Measurements from ENCODE around the gene MED20. TPM values are rescaled to one million over a fixed set of nuclear protein-coding genes. Genes with fewer than 3 reads are reported as not detected.

MED20 gene
- total RNA-seq, 1 donor from 2014 or later, result 18.1 TPM

GRCh38 chr6:41958022-41958856 is 37.3 kb upstream of the MED20 start:
- Histone ChIP-seq H3K4me1 (no peaks in the 10 kb centered on the region), H3K36me3 (no peaks in the 10 kb centered on the region), H3K27ac (replicated peaks) (no peak overlapping the region), H3K4me3 (no peak overlapping the region), H3K27me3 (ENCODE audit: low read depth) (no peaks in the 10 kb centered on the region), H3K9me3 (replicated peaks) (no peaks in the 10 kb centered on the region)
- TF ChIP-seq CTCF (IDR thresholded peaks at IDR 0.05; ENCODE audit: borderline replicate concordance), result no peak
- DNase-seq, result no peak
- intact Hi-C loops (cut with micrococcal nuclease), result no loop called here

DNA sequence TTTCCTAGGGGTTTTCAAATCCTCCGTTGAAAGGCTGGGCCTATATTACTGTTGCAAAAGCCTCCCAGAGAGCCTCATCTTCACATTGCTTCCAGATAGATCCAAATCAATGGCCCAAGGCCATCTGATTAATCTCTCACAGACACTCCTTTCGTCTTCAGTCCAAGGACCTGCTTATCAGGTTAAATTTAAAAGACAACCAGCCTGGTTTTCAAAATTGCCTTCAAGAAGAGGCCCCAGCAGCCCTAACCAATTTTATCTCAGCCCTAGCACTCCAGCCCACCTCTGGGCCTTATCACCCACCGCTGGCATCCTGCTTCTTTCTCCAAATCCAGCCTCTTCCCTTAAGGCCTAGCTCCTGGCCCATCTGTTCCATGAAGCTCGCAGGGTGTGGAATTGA is 36.2 kb upstream of the MED20 start:
- TF ChIP-seq CTCF (IDR thresholded peaks at IDR 0.05; ENCODE audit: borderline replicate concordance), result no peak
- intact Hi-C loops (cut with micrococcal nuclease), result no loop called here

DNA sequence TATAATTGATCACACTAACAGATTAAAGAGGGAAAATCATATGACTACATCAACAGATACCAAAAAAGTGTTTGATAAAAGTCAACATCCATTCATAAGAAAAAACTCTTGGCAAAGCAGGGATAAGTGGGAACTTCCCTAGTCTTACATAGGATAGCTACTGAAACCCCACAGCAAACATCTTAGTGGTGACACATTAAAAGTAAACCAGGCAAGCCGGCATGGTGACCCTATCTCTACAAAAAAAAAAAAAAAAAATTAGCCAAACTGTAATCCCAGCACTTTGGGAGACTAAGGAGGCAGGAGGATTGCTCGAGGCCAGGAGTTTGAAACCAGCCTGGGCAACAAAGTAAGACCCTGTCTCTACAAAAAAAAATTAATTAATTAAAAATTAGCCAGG is 34.5 kb upstream of the MED20 start:
- Histone ChIP-seq H3K36me3 (no peaks in the 10 kb centered on the region), H3K9me3 (replicated peaks) (no peaks in the 10 kb centered on the region), H3K4me3 (no peak overlapping the region), H3K4me1 (no peaks in the 10 kb centered on the region), H3K27ac (replicated peaks) (no peak overlapping the region), H3K27me3 (ENCODE audit: low read depth) (no peaks in the 10 kb centered on the region)
- no peak for TF ChIP-seq CTCF (IDR thresholded peaks at IDR 0.05; ENCODE audit: borderline replicate concordance)
- intact Hi-C loops (cut with micrococcal nuclease), result no loop called here
- no peak for DNase-seq

More for the DNA sequence above, 36.2 kb upstream of the MED20 start:
- Histone ChIP-seq H3K4me1 (no peaks in the 10 kb centered on the region), H3K4me3 (no peak overlapping the region), H3K27me3 (ENCODE audit: low read depth) (no peaks in the 10 kb centered on the region), H3K36me3 (no peaks in the 10 kb centered on the region), H3K27ac (replicated peaks) (no peak overlapping the region), H3K9me3 (replicated peaks) (no peaks in the 10 kb centered on the region)
- no peak for DNase-seq

GRCh38 chr6:41954668-41955067 is 33.7 kb upstream of the MED20 start:
- Histone ChIP-seq H3K4me1 (no peaks in the 10 kb centered on the region), H3K27ac (replicated peaks) (no peak overlapping the region), H3K9me3 (replicated peaks) (no peaks in the 10 kb centered on the region), H3K4me3 (no peak overlapping the region), H3K27me3 (ENCODE audit: low read depth) (no peaks in the 10 kb centered on the region), H3K36me3 (no peaks in the 10 kb centered on the region)
- intact Hi-C loops (cut with micrococcal nuclease), result no loop called here
- no peak for DNase-seq
- no peak for TF ChIP-seq CTCF (IDR thresholded peaks at IDR 0.05; ENCODE audit: borderline replicate concordance)

- no peaks in the 10 kb centered on the region for H3K36me3 ChIP-seq
- no peak overlapping the region for H3K4me3 ChIP-seq
- intact Hi-C loops (cut with micrococcal nuclease), result no loop called here
- peaks cover 11% of the 10 kb centered on the region for H3K4me1 ChIP-seq
- H3K27ac ChIP-seq (replicated peaks), result peak overlapping the region; percentile 74
- H3K9me3 ChIP-seq (replicated peaks), result no peaks in the 10 kb centered on the region
- TF ChIP-seq CTCF (IDR thresholded peaks at IDR 0.05; ENCODE audit: borderline replicate concordance), result no peak
- DNase-seq, result no peak
- no peaks in the 10 kb centered on the region for H3K27me3 ChIP-seq (ENCODE audit: low read depth)
Observed at GRCh38 chr6:41947581-41948220, 26.8 kb upstream of the MED20 start.
